Hematopoietic multipotent progenitor cell treated with erythropoietin and hydrocortisone succinate and interleukin-3 and kit ligand, for 6 days (in vitro differentiated cells): ENCODE results near the gene NR1D2.

Source experiments
- DNase-seq: peaks from one replicate; pipeline ENCODE4 v3.0.0-alpha.2; 2015

The NR1D2 gene

DNA sequence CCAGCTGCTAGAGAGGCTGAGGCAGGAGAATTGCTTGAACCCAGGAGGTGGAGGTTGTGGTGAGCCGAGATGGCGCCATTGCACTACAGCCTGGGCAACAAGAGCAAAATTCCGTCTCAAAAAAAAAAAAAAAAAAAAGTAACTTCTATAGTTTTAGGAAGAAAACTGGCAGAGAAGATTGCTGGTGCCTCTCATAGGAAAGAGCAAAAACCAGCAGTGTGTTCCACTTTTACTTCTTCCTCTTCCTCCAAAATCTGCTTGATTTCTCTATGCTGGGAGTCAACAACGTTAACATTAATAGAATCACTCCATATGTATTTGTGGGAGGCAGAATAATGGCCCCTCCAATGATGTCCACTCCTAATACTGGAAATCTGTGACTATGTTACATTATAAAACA is 12.5 kb upstream of the NR1D2 start:
- no peak for DNase-seq

GRCh38 chr3:23934253-23934652 is 10.8 kb upstream of the NR1D2 start:
- no peak for DNase-seq

- no peak for DNase-seq
Measured at GRCh38 chr3:23937296-23937695, 7.8 kb upstream of the NR1D2 start.

DNA sequence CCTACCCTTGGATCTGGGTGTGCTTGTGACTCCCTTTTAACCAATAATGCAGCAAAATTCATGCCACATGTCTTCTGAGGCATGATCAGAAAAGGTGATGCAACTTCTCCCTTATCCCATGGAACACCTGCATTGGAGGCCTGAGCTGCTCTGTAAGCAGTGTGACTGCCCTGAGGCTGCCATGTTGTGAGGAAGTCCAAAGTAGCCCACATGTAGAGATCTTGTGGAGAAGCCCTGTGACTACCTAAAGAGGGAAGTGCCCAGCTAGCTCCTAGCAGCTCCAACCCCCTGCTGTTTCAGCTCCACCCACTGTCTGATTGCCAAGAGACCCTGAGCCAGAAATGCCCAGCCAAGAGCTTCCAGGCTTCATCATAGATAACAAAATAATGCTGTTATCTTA is 6.4 kb upstream of the NR1D2 start:
- peak; percentile 52 for DNase-seq

- DNase-seq, result peak; percentile 24
Measured at GRCh38 chr3:23940775-23941174, 4.3 kb upstream of the NR1D2 start.

DNA sequence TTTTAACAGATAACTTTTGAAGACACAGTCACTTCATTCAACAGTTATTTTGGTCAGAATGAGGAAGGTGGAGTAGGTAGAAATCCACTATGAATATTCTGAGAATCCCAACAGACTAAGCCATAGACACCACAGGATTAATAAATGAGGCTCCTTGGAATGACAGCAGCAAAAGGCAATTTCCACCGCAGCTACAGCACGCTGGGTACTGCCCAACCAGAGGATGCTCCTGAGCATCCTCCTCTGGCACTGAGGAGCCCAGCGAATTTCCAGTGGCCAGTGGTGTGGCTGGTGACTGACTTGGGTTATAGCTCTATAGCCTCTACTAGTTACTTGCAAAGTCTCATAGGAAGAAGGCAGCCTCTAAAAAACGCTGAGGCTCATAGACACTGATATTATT is 3.6 kb upstream of the NR1D2 start:
- DNase-seq, result no peak

DNA sequence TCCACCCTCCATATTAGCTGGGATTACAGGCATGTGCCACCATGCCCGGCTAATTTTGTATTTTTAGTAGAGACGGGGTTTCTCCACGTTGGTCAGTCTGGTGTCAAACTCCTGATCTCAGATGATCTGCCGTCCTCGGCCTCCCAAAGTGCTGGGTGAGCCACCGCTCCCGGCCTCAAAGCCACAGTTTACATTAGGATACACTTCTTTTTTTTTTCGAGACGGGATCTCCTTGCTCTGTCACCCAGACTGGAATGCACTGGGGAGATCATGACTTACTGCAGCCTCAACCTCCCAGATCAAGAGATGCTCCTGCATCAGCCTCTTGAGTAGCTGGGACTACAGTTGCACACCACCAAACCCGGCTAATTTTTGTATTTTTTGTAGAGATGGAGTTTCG is 2.5 kb upstream of the NR1D2 start:
- DNase-seq, result no peak

GRCh38 chr3:23944007-23944783 is 891 bp upstream of the NR1D2 start:
- peak; percentile 34 for DNase-seq

DNA sequence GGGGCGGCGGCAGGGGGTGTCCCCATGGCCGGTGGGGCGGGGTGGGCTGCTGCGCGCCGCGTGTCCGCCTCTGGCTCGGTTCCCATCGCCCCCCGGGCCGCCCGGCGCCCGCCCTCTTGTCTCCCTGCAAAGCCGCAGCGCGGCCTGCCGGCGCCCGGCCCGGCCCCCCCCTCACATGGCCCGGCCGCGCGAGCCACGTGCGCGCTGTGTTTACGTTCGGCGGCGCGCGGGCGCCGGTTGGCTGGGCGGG is 502 bp downstream of the NR1D2 start:
- DNase-seq, result no peak

DNA sequence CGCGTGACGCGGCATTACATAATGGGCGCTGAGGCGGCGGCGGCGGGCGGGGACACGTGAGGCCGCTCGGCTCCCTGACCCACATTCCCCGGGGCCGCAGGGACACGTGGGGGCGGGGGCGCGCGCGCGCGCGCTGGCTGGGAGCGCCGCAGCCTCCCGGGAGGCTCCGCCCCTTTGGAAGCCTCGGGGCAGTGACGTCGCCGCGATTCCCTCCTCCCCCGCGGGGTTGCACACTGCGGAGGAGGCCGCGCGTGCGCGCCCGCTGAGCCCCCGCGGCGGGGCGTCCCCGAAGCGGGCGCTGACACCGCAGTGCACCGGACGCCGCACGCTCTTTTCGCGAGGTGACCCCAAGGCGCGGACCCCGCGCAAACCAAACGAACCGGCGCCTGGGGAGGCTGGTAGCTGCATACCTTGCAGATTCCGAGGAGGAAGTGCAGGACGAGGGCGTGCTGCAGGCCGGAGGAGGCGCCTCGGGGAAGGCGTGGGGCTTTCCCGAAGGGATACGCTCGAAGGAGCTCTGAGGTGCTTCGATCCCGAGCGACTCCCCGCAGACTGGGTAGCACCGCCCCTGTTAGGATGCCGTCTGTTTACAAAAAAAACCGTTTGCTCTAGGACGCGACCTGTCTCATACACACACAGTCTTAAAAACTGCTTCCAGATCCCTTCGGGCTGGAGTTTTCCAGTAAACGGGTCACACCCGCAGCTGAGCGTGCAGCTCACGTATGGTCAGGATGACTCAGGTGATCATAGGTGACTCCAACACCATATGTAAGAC is 1.0 kb downstream of the NR1D2 start:
- DNase-seq, result peak; percentile 96

- DNase-seq, result peak; percentile 14
Measured at GRCh38 chr3:23948761-23949160, 3.7 kb downstream of the NR1D2 start.

GRCh38 chr3:23949784-23950183 is 4.7 kb downstream of the NR1D2 start:
- no peak for DNase-seq

- peak; percentile 12 for DNase-seq
Measured at GRCh38 chr3:23950293-23950692, 5.2 kb downstream of the NR1D2 start.

DNA sequence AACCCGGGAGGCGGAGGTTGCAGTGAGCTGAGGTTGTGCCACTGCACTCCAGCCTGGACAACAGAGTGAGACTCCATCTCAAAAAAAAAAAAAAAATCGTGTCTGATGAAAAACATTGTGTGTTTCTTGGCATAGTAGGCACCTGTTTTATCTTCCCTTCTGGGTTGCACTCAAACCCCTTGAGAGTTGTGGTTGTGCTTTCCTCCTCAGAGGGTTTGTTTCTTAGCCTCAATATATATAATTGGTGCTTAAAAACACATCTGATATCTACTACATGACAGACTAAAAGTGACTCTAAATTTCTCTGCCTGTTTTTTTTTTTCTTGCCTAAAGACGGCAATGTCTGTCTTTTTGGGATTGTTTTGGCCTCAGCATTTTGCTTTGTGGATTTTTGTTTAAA is 7.6 kb downstream of the NR1D2 start:
- DNase-seq, result no peak

DNA sequence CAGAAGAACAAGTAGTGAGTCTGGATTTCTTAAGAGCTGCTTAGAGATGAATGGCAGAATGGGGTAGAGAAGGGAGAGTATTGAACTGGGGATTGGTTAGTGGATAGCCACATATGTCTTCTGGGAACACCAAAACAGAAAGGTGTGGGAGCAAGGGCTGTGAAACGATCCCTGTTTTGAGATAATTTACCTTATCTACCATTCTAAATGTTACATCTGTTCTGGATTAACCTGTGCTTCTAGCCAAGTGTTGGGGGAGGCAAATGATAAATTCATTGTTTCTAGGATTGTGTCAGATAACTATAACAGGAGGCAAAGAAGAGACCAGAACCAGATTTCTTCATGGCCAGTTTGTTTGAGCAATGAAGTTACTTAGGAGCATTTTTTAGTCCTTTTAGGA is 8.4 kb downstream of the NR1D2 start:
- DNase-seq, result no peak

DNA sequence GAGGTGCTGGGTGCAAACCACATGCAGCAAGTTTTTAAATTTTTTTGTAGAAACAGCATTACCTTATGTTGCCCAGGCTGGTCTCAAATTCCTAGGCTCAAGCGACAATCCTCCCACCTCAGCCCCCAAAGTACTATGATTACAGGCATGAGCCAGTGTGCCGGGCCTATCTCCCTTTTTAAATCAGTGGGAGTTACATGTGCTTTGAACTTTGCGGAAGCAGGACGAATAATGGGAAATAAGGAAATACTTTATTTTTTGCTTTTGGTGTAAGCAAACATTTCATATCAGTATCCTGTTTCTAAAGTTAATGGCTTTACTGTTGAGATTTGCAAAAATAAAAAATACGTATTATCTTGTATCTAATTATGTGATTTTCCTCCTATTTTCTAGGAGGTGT is 9.1 kb downstream of the NR1D2 start:
- no peak for DNase-seq

DNA sequence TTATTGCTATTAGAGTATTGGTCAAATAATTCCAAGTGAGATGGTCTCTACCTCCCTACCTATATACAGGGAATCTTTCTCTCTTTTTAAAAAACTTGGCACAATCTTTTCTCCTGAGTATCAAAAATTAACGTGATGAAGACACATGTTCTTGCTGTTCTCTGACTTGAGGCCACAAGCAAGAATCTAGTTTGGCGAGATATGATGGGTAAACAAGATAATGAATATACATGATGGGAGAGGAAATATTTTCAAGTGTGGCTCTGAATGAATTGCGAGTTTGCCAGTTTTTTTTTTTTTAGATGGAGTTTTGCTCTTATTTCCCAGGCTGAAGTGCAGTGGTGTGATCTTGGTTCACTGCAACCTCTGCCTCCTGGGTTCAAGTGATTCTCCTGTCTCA is 11.6 kb downstream of the NR1D2 start:
- no peak for DNase-seq

DNA sequence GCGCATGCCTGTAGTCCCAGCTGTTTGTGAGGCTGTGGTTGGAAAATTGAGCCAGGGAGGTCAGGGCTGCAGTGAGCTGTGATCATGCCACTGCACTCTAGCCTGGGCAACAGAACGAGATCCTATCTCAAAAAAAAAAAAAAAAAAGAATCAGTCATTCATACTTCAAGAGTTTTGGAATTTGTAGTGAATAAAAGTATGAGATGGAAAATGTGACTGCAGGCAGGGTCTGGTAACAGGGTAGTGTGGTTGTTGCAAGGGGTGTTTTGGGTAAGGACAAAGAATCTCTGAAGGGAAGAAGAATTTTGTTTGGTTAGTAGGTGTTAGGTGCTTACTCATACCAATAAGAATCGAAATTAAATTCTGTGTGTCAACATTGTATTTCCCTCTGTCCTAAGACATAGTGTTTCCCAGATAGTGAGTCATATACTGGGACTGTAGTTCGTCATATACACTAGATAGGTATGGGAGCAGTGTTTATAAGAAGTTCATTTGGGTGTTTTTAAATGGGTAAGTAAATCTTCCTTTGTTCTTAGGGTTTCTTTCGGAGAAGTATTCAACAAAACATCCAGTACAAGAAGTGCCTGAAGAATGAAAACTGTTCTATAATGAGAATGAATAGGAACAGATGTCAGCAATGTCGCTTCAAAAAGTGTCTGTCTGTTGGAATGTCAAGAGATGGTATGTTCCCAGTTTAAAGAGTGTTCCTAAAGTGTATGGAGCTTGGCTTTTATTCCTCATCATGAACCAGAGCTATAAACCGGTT is 14.2 kb downstream of the NR1D2 start:
- no peak for DNase-seq

DNA sequence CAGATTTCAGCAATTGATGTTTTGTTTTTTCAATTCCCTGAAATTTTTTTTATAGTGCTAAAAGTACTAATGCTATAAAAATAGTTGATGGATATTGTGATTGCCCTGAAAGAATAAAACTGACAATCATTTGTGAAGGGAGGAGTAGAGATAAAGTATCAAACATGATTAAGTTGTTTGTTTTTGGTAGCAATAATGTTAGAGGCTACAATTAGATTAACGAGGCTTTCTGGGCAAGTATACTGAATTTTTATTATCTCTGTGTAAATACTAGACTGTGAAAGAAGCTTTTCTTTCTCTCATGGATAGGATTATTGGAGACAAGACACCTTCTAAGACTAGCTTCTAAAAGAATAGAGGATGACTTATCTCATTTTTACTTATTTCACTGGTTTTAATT is 15.6 kb downstream of the NR1D2 start:
- DNase-seq, result no peak

DNA sequence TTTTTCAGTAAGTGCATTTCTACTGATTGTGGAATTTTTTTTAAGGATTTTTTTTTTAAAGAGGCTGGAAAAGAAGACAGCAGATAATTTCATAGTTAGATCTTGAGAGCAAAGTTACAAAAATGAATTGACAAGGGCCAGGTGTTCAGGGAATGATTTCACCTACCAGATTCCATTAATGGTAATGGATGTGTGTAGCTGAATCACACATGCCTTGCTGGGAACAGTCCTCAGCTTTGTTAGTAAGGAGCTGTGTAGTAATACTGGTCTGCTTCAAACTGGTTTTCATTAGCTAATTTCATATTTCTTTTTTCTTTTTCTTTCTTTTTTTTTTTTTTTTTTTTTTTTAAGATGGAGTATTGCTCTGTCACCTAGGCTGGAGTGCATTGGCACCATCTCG is 16.0 kb downstream of the NR1D2 start:
- no peak for DNase-seq

DNA sequence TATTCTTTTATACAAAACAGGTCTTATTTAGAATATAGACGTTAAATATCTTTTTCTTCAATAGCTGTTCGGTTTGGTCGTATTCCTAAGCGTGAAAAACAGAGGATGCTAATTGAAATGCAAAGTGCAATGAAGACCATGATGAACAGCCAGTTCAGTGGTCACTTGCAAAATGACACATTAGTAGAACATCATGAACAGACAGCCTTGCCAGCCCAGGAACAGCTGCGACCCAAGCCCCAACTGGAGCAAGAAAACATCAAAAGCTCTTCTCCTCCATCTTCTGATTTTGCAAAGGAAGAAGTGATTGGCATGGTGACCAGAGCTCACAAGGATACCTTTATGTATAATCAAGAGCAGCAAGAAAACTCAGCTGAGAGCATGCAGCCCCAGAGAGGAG is 16.8 kb downstream of the NR1D2 start:
- DNase-seq, result no peak

GRCh38 chr3:23964537-23965235 is 19.6 kb downstream of the NR1D2 start:
- no peak for DNase-seq

- DNase-seq, result no peak
Measured at GRCh38 chr3:23966328-23966727, 21.2 kb downstream of the NR1D2 start.
